Effector memory CD8-positive, alpha-beta T cell (primary cell): ENCODE data around the gene HSH2D.
"Not testable (repeated sequence)": the region's sequence is repeated elsewhere in the genome, so short reads cannot be mapped to it uniquely, and the experiment has no call there.

Experiments used
- ATAC-seq: fragments of 150-1000 bp; cut with Tn5 transposase; replicated peaks from 2 replicates; pipeline ENCODE4 v1.10.0; 2021; ENCODE audit warnings: mild to moderate bottlenecking, moderate library complexity
- DNase-seq, 3 experiments: peaks; one replicate each; pipeline ENCODE4 v3.0.0; 2021
- H3K27ac Mint-ChIP-seq, 2 donors: one replicate each; pipeline ENCODE4 v1.8.0; 2022; ENCODE audit warnings: mild to moderate bottlenecking in 2 of 2, mixed read lengths in 2 of 2, moderate library complexity in 2 of 2
- H3K27me3 Mint-ChIP-seq, 2 donors: one replicate each; pipeline ENCODE4 v1.8.0; 2022; ENCODE audit warnings: mixed read lengths in 2 of 2
- H3K36me3 Mint-ChIP-seq: one replicate; pipeline ENCODE4 v1.8.0; 2022; ENCODE audit warnings: mild to moderate bottlenecking, moderate library complexity, mixed read lengths; ENCODE audit not compliant: insufficient read depth
- H3K4me1 Mint-ChIP-seq, 2 donors: one replicate each; pipeline ENCODE4 v1.8.0; 2022; ENCODE audit warnings: low read depth in 2 of 2, mixed read lengths in 2 of 2
- H3K4me3 Mint-ChIP-seq, 2 donors: one replicate each; pipeline ENCODE4 v1.8.0; 2022; ENCODE audit warnings: mild to moderate bottlenecking in 2 of 2, mixed read lengths in 2 of 2, moderate library complexity in 2 of 2
- H3K9me3 Mint-ChIP-seq, 2 donors: one replicate each; pipeline ENCODE4 v1.8.0; 2022; ENCODE audit warnings: mixed read lengths in 2 of 2

Gene HSH2D

DNA sequence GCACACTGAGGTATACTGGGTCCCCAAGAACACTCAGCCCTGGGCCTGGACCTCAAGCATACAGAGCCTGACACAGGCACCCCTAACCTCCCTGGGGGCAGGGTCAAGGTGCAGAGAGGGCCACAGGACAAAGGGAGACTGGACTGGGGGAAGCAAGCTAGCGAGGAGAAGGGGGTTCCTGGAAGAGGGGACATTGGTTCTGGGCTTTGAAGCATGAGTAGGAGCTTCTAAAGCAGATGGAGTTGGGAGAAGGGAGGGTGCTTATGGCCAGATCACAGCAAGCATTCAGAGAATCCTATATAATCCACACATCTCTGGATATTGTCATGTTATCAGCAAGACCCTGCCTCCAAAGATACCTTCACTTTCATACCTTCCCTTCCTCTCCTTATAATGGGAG lies 26.6 kb downstream of the HSH2D start:
- H3K4me3 Mint-ChIP-seq, result no peak overlapping the region
- no peaks in the 10 kb centered on the region for H3K9me3 Mint-ChIP-seq
- no peak for ATAC-seq
- H3K36me3 Mint-ChIP-seq, result no peaks in the 10 kb centered on the region
- H3K4me1 Mint-ChIP-seq, result peaks cover 8 to 22% of the 10 kb centered on the region in 2 donors
- no peak overlapping the region for H3K27ac Mint-ChIP-seq
- no peak for DNase-seq
- no peaks in the 10 kb centered on the region for H3K27me3 Mint-ChIP-seq

DNA sequence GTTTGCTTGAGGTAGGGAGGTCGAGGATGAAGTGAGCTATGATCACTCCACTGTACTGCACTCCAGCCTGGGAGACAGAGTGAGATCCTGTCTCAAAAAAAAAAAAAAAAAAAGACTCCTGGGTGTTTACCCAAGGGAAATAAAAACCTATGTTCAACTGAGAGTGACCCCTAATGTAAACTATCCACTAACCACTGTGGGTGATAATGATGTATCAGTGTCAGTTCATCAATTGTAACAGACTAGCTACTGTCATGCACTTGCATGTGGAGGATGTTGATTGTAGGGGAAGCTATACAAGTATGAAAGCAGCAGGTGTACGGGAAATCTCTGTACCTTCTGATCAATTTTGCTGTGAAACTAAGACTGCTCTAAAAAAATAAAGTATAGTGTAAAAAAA lies 32.5 kb downstream of the HSH2D start:
- Mint-ChIP-seq H3K9me3 (no peaks in the 10 kb centered on the region), H3K27ac (no peak overlapping the region), H3K4me3 (no peak overlapping the region), H3K27me3 (no peaks in the 10 kb centered on the region), H3K36me3 (no peaks in the 10 kb centered on the region), H3K4me1 (peaks cover 8% of the 10 kb centered on the region in 2 donors)
- DNase-seq (no peak), ATAC-seq (no peak)

- not testable (repeated sequence) for H3K27ac Mint-ChIP-seq, DNase-seq, ATAC-seq, H3K4me1 Mint-ChIP-seq, H3K4me3 Mint-ChIP-seq, H3K27me3 Mint-ChIP-seq, H3K9me3 Mint-ChIP-seq
- peaks cover 17% of the 10 kb centered on the region for H3K36me3 Mint-ChIP-seq
Observed at GRCh38 chr19:16178866-16179265, 35.4 kb downstream of the HSH2D start.

DNA sequence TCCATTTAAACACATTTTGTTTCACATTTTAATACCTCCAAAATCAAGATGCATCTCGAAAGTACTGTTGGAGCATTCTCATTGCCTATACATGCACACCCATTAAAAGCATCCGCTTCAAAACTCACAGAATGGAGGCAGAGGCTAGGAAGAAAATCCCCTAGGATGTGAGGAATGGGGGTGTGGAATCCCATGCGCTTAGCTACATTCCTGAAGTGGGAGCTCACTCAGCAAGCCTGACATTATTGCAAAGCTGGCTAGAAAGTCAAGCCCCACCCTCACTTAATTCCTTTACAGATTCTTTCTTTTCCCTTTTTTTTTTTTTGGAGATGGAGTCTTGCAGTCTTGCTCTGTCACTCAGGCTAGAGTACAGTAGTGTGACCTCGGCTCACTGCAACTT lies 37.1 kb downstream of the HSH2D start:
- ATAC-seq (no peak), DNase-seq (no peak)
- H3K4me3 Mint-ChIP-seq, result no peak overlapping the region
- no peak overlapping the region for H3K27ac Mint-ChIP-seq
- H3K27me3 Mint-ChIP-seq, result no peaks in the 10 kb centered on the region
- H3K4me1 Mint-ChIP-seq, result peaks cover 8 to 9% of the 10 kb centered on the region in 2 donors
- H3K9me3 Mint-ChIP-seq, result no peaks in the 10 kb centered on the region
- H3K36me3 Mint-ChIP-seq, result peaks cover 26% of the 10 kb centered on the region

DNA sequence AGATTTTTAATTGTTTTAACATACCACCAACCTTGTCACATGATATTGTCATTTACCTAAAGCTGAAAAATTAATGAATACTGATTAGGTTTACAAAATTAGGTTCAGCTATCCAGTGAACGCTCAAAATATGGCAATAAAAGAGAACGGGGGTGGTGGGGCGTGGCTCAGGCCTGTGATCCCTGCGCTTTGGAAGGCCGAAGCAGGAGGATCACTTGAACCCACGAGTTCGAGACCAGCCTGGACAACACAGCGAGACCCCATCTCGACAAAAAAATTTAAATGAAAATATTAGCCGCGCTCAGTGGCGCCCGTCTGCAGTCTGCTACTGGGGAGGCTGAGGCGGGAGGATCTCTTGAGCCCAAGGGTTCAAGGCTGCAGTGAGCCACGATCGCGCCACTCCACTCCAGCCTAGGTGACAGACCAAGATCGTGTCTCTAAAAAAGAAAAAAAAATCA lies 41.2 kb downstream of the HSH2D start:
- H3K27me3 Mint-ChIP-seq, result no peaks in the 10 kb centered on the region
- H3K9me3 Mint-ChIP-seq, result no peaks in the 10 kb centered on the region
- peak overlapping the region; percentile 100 for H3K4me3 Mint-ChIP-seq
- ATAC-seq (no peak), DNase-seq (peak in 1 of 3 experiments; percentile 8)
- peaks cover 27 to 29% of the 10 kb centered on the region in 2 donors for H3K4me1 Mint-ChIP-seq
- H3K27ac Mint-ChIP-seq, result peak overlapping the region; percentile 99 to 100
- peaks cover 52% of the 10 kb centered on the region for H3K36me3 Mint-ChIP-seq

DNA sequence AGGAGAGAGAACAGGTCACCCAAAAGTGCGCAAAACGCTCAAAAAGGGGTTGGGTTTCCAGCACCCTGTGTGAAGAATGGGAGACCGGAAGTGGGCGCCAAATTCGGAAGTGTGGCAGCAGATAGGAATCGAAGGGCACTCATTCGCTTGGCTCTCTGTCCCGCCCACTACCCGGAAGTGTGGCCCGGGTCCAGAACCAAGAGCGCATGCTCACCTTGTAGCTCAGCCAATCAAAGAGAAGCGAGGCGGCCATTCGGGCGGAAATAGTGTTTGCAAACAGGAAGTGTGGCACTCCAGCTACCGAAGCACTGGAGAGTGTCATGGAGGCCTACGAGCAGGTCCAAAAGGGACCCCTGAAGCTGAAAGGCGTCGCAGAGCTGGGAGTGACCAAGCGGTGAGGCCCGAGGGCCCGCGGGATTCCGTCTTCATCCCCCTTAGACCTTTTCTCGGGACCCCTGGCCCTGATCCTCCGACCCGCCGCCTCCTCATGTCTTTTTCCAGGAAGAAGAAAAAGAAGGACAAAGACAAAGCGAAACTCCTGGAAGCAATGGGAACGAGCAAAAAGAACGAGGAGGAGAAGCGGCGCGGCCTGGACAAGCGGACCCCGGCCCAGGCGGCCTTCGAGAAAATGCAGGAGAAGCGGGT lies 41.8 kb downstream of the HSH2D start, which contains the start of gene FAM32A:
TSS of gene FAM32A (plus strand) at position 288 of the 645 bp plus-strand sequence. CDS start at position 321, 33 bp downstream.
- Mint-ChIP-seq H3K27me3 (no peaks in the 10 kb centered on the region), H3K9me3 (no peaks in the 10 kb centered on the region), H3K4me3 (peak within 1 kb of the TSS; percentile 100), H3K36me3 (peaks cover 58% of the 10 kb centered on the region), H3K4me1 (peaks cover 27 to 29% of the 10 kb centered on the region in 2 donors), H3K27ac (peak within 1 kb of the TSS; percentile 99 to 100)
- ATAC-seq (peak; percentile 92), DNase-seq (peak; percentile 98 to 99 (median 99))

DNA sequence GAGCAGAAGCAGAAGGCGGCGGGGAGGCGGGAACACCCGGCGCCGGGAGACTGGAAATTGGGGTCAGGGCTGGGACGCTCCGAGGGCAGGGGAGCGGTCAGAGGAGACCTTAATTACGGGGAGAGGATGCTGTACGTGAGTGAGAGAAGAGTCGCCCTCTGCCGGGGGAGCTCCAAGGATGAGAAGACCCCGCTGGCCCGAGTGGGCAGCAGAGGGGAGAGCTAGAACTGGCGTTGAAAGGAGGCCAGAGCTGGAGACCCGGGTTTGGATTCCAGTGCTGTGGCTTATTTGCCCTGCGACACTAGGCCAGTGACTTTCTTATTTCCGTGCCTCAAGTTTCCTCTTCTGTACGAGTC lies 42.3 kb downstream of the HSH2D start:
- peak in 2 of 3 experiments; percentile 24 to 30 for DNase-seq
- Mint-ChIP-seq H3K36me3 (peaks cover 60% of the 10 kb centered on the region), H3K4me1 (peaks cover 27 to 29% of the 10 kb centered on the region in 2 donors), H3K9me3 (no peaks in the 10 kb centered on the region), H3K27me3 (no peaks in the 10 kb centered on the region), H3K4me3 (peak overlapping the region; percentile 100), H3K27ac (peak overlapping the region; percentile 99 to 100)
- ATAC-seq, result peak; percentile 25

- peaks cover 24 to 27% of the 10 kb centered on the region in 2 donors for H3K4me1 Mint-ChIP-seq
- peak overlapping the region in 1 of 2 donors; percentile 60 for H3K27ac Mint-ChIP-seq
- peaks cover 61% of the 10 kb centered on the region for H3K36me3 Mint-ChIP-seq
- H3K4me3 Mint-ChIP-seq, result no peak overlapping the region
- DNase-seq (no peak), ATAC-seq (no peak)
- H3K9me3 Mint-ChIP-seq, result no peaks in the 10 kb centered on the region
- no peaks in the 10 kb centered on the region for H3K27me3 Mint-ChIP-seq
Observed at GRCh38 chr19:16188521-16188920, 45.0 kb downstream of the HSH2D start.

- Mint-ChIP-seq H3K9me3 (no peaks in the 10 kb centered on the region), H3K27me3 (no peaks in the 10 kb centered on the region), H3K4me3 (no peak overlapping the region), H3K36me3 (peaks cover 57% of the 10 kb centered on the region), H3K27ac (no peak overlapping the region), H3K4me1 (peaks cover 23 to 24% of the 10 kb centered on the region in 2 donors)
- DNase-seq (no peak), ATAC-seq (no peak)
Observed at GRCh38 chr19:16190198-16190597, 46.7 kb downstream of the HSH2D start.

GRCh38 chr19:16190736-16191135 lies 47.3 kb downstream of the HSH2D start:
- Mint-ChIP-seq H3K36me3 (peaks cover 53% of the 10 kb centered on the region), H3K9me3 (no peaks in the 10 kb centered on the region), H3K4me3 (no peak overlapping the region), H3K4me1 (peaks cover 18 to 19% of the 10 kb centered on the region in 2 donors), H3K27ac (no peak overlapping the region), H3K27me3 (no peaks in the 10 kb centered on the region)
- ATAC-seq (no peak), DNase-seq (no peak)

DNA sequence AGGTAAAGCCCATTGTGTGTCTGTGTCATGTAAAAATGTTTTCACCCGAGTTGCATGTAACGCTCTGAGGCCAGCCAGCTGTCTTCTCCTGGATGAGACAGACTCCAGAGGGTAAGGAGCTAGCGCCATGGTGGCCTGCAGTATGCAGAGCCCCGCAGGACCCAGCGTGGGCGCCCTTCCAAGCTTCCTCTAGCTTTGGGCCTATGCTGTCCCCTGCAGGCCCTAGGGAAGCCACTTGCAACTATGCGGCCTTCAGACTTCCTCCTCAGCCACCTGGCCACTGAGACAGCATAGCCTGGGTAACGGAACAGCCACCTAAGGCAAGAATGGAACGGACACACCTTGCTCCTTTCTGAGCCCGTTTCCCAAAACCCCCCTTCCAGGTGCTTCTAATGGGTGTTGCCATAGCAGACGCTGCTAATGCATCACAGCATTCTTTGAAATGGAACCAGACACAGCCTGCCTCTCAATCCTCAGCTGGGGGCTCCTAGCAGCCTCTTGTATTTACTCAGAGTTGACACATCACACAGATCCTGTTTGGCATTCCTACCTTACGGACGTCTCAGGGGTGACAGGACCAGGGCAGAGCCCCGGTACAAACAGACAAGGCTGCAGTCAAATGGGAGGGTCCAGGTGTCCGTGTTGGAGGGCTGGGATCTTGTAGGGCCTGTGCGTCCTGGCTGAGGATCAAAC lies 47.9 kb downstream of the HSH2D start:
- Mint-ChIP-seq H3K36me3 (peaks cover 53% of the 10 kb centered on the region), H3K27ac (no peak overlapping the region), H3K4me3 (no peak overlapping the region), H3K9me3 (no peaks in the 10 kb centered on the region), H3K4me1 (peaks cover 15 to 18% of the 10 kb centered on the region in 2 donors), H3K27me3 (no peaks in the 10 kb centered on the region)
- ATAC-seq (no peak), DNase-seq (no peak)

DNA sequence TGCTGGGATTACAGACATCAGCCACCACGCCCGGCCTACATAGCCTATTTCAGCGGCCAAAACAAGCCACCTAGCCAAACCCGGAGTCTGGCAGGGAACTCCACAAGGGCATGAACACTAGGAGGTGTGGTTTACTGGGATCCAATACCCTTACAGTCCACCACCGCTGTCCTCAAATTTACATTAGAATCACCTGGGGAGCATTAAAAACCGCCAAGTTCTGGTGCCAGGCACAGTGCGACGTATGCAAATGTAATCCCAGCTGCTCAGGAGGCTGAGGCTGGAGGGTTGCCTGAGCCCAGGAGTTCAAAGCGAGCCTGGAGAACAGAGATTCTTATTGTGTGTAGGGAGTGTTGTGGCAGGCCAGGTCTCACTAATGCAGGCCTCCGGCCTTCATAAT lies 50.0 kb downstream of the HSH2D start:
- peaks cover 8 to 11% of the 10 kb centered on the region in 2 donors for H3K4me1 Mint-ChIP-seq
- no peaks in the 10 kb centered on the region for H3K9me3 Mint-ChIP-seq
- H3K4me3 Mint-ChIP-seq, result no peak overlapping the region
- peaks cover 53% of the 10 kb centered on the region for H3K36me3 Mint-ChIP-seq
- no peak overlapping the region for H3K27ac Mint-ChIP-seq
- ATAC-seq (no peak), DNase-seq (no peak)
- no peaks in the 10 kb centered on the region for H3K27me3 Mint-ChIP-seq

- no peaks in the 10 kb centered on the region for H3K9me3 Mint-ChIP-seq
- H3K27me3 Mint-ChIP-seq, result no peaks in the 10 kb centered on the region
- peaks cover 36% of the 10 kb centered on the region for H3K36me3 Mint-ChIP-seq
- H3K27ac Mint-ChIP-seq, result peak overlapping the region; percentile 92 to 96
- H3K4me3 Mint-ChIP-seq, result peak overlapping the region; percentile 73 to 83
- peaks cover 28 to 37% of the 10 kb centered on the region in 2 donors for H3K4me1 Mint-ChIP-seq
- DNase-seq (no peak), ATAC-seq (no peak)
Observed at GRCh38 chr19:16197188-16197621, 53.7 kb downstream of the HSH2D start.
